Activated CD4-positive, CD25-positive, alpha-beta regulatory T cell treated with anti-CD3 and anti-CD28 coated beads, Interleukin-2, amount 50 U/mL, for 16 hours (primary cell): Measurements from ENCODE around the gene ADM2.

Experiments used
- DNase-seq: peaks from one replicate; pipeline ENCODE4 v3.0.0-alpha.2; 2020; ENCODE audit warnings: low read depth, low spot score

Gene ADM2

GRCh38 chr22:50445071-50445879, 36.1 kb upstream of the ADM2 start:
- no peak for DNase-seq

- no peak for DNase-seq
Measured at GRCh38 chr22:50445880-50446707, 35.2 kb upstream of the ADM2 start.

GRCh38 chr22:50446708-50447575, 34.4 kb upstream of the ADM2 start:
- no peak for DNase-seq

- DNase-seq, result no peak
Measured at GRCh38 chr22:50447576-50448551, 33.5 kb upstream of the ADM2 start.

- no peak for DNase-seq
Measured at GRCh38 chr22:50452649-50453048, 28.7 kb upstream of the ADM2 start.

GRCh38 chr22:50454556-50455075, 26.7 kb upstream of the ADM2 start:
- no peak for DNase-seq

GRCh38 chr22:50455201-50455600, 26.1 kb upstream of the ADM2 start:
- DNase-seq, result no peak

- DNase-seq, result no peak
Measured at GRCh38 chr22:50456026-50456425, 25.3 kb upstream of the ADM2 start.

- no peak for DNase-seq
Measured at GRCh38 chr22:50456466-50457234, 24.7 kb upstream of the ADM2 start.

GRCh38 chr22:50459016-50459415, 22.3 kb upstream of the ADM2 start:
- no peak for DNase-seq

GRCh38 chr22:50459496-50460140, 21.7 kb upstream of the ADM2 start:
- DNase-seq, result no peak

- DNase-seq, result no peak
Measured at GRCh38 chr22:50460938-50461337, 20.4 kb upstream of the ADM2 start.

- no peak for DNase-seq
Measured at GRCh38 chr22:50461536-50461935, 19.8 kb upstream of the ADM2 start.

- no peak for DNase-seq
Measured at GRCh38 chr22:50461979-50462540, 19.3 kb upstream of the ADM2 start.

- no peak for DNase-seq
Measured at GRCh38 chr22:50463188-50463900, 18.0 kb upstream of the ADM2 start.

GRCh38 chr22:50464451-50464850, 16.9 kb upstream of the ADM2 start:
- no peak for DNase-seq

GRCh38 chr22:50465066-50465930, 16.0 kb upstream of the ADM2 start:
- DNase-seq, result no peak
